ENCODE results near the gene MMAB.
"Not testable (repeated sequence)": the region's sequence is repeated elsewhere in the genome, so short reads cannot be mapped to it uniquely, and the experiment has no call there.

MMAB gene

DNA sequence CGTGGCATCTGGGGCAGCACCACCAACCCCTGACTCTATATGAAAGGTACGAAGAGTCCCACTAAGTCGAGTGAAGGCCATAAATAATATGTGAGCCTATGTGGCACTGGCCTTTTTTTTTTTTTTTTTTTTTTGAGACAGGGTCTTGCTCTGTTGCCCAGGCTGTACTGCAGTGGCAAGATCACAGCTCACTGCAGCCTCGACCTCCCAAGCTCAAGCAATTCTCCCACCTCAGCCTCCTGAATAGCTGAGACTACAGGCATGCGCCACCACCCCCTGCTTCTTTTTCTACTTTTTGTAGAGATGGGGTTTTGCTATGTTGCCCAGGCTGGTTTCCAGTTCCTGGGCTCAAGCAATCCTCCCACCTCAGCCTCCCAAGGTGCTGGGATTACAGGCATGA lies 28.8 kb upstream of the MMAB start:
- not testable (repeated sequence) for DNase-seq (ENCODE audit: low spot score)

DNA sequence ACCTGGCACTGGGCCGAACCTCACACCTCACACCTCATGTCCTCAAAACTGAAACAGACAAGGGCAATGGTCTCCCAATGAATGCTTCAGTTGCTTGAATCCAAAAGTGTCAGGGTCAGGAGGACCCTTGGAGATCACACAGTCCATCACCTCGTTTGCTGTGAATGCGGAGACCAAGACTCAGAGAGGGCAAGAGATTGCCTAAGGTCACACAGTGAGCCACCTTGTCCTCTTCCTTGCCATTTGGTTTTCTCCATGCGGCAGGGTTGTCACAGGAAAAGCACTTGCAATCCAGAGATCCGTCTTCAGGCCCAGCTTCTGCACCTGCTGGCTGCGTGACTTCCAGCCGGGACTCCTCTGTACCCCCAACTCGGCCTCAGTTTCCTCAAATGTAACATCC lies 28.3 kb upstream of the MMAB start:
- DNase-seq (ENCODE audit: low spot score), result no peak

DNA sequence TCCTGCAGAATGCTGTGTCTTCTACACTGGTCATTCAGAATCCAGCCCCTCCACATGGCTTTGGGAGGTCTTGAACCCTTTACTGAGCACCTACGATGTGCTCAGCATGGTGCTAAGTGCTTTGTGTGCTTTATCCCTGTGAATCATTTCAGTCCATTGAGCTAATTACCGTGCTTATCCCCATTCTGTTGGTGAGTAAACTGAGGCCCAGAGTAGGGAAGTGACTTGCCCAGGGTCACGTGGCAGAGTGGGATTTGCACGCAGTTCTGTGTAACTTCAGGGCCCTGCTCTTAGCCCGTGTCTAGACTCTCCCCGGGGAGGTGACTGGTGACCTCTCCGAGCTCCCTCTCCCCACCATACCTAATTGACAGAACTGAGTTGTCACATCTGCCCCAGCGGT lies 27.7 kb upstream of the MMAB start:
- DNase-seq (ENCODE audit: low spot score), result no peak

DNA sequence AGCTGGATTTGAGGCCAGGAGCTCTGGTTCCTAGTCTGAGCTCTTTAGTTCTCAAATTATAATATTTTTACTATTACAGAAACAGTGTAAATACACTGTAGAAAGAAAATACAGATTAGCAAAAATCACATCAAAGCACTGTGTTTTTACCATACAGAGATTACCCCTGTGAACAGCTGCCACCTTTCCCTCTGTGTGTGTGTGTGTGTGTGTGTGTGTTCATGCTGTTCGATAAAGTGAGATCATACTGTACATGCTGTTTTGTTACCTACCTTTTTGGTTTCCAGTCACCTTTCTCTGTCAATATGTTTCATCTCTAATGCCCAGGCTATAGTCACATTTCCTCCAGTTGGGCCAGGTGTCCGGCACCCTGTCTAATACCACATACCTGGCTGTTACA lies 27.2 kb upstream of the MMAB start:
- DNase-seq (ENCODE audit: low spot score), result no peak

DNA sequence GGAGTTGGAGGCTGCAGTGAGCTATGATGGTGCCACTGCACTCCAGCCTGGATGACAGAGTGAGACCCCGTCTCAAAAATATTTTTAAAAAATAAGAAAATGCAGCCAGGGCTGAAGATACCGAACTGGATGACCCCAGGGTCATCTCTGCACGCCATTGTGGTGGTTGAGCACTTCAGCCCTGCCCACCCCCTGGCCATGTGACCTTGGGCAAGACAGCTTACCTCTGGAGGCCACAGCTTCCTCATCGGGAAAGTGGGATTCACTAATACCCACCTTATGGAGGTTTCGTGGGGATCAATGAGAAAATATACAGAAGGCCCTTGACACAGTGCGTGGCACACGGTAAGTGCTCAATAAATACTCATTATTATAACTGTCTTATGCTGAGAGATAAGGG lies 25.8 kb upstream of the MMAB start:
- no peak for DNase-seq (ENCODE audit: low spot score)

DNA sequence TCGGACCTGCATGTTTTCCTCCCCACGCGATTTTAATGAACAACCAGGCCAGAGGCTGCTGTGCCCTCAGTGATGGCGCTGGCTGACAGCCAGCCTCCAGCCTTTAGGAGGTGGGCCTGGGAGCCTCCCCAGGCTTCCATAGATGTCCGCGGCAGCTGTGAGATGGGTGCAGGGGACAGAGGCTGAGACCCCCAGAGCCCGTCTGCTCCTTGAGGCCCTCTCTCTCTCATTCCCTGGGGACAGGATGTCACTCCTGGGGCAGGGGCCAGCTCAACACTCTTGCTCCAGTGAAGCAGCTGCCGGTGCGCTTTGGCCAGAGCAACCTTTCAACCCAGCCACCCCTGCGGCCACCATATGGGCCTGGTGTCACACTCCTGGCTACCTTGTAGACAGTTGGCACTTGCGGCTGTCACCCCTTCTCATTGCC lies 25.1 kb upstream of the MMAB start:
- DNase-seq (ENCODE audit: low spot score), result no peak

DNA sequence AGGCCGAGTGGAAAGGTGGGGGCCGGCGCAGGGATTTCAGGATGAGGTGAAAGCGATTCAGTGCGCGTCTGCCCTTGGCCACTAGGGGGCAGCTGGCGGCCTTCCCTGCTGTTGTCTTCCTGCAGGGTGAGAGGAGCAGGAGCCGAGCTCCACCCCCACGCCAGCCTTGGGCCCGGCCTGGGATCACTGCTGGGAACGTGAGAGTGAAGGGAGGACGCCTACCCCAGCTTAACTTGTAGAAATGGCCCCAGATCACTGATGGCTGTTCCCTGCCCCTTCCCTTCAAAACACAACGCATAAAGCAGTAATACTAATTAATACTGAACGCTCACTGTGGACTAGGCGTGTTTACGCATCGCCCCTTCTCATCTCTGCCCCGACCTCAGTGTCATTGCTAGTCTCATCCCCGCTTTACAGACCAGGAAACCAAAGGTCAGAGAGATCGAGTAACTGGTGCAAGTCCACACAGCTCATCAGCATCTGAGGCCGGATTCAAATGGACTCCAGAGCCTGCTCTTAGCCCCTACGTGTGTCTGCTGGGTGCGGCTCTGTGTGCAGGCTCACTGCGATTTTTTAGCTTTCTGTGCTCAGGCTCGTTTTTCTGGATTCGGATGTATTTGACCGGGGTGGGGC lies 24.6 kb upstream of the MMAB start:
- DNase-seq (ENCODE audit: low spot score), result peak; percentile 98

DNA sequence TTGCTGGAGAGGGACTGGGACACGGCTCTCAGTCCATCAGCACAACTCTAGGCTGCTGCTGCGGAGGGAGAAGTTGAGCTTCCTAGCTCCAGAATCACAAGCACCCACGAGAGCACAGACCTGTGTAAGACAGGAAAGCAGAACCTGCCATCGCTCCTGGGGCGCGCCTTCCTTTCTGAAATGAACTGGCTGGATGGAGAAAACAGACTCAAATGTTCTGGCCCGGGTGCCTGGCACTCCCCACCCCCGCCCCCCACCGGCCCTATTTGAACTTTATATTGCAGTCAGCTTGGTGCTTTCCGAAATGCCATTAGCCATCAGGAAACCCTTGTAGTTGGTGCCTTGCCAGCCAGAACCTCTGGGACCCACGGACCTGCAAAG lies 24.1 kb upstream of the MMAB start:
- no peak for DNase-seq (ENCODE audit: low spot score)

DNA sequence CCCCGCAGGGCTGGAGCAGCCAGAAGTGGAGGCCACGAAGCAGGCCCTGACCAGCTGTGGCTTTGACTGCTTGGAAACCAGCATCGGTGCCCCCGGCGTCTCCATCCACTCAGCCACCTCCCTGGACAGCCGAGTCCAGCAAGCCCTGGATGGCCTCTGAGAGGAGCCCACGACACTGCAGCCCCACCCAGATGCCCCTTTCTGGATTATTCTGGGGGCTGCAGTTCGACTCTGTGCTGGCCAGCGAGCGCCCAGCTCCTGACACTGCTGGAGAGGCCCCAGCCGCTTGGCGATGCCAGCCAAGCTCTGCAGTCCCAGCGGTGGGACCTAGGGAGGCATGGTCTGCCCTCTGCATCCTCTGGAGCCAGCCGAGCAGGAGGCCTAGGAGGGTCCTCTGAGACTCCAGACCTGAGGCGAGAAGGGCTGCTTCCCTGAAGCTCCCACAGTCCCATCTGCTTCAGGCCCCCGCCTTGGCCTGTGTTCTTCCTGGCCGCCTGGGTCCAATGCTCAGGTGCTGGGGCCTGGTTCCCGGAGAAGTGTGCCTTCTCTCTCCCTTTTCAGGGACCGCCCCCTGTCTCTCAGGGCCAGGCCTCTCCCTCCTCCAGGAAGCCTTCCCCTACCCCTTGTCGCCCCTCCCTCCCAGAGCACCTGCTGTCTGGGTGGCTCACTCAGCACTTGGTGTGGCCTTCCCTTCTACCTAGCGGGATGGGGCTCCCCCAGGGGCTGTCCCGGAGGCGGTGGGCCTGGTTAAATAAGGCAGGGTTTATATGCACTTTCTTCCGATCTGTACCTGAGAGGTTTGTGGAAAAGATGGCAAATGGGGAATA lies 23.3 kb upstream of the MMAB start:
- DNase-seq (ENCODE audit: low spot score), result no peak

DNA sequence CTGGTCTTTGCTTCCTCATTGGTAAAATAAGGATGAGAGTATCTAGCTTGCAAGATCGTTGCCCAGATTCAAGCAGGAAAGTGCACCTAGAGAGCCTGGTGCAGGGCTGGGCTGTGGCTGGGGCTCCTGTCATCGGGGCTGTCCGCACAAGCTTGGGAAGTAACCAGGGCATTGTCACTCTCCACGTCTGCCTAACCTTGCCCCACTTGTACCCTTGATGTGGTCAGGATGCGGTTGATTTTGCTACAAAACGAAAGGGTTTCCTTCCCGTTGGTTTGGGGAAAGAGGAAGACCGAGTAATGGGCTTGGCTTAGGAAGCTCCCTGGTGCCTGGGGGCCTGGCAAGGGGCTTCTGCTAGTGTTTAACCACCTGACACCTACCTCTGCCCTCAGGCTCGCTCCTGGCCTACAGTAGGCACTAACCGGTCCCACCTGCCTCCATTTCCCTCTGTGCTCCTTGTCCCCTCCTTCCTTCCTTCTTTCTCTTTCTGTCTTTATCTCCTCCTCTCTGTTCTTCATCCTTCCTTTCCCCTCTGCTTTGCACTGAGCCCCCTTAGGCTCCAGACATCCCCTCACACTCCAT lies 22.1 kb upstream of the MMAB start:
- no peak for DNase-seq (ENCODE audit: low spot score)

DNA sequence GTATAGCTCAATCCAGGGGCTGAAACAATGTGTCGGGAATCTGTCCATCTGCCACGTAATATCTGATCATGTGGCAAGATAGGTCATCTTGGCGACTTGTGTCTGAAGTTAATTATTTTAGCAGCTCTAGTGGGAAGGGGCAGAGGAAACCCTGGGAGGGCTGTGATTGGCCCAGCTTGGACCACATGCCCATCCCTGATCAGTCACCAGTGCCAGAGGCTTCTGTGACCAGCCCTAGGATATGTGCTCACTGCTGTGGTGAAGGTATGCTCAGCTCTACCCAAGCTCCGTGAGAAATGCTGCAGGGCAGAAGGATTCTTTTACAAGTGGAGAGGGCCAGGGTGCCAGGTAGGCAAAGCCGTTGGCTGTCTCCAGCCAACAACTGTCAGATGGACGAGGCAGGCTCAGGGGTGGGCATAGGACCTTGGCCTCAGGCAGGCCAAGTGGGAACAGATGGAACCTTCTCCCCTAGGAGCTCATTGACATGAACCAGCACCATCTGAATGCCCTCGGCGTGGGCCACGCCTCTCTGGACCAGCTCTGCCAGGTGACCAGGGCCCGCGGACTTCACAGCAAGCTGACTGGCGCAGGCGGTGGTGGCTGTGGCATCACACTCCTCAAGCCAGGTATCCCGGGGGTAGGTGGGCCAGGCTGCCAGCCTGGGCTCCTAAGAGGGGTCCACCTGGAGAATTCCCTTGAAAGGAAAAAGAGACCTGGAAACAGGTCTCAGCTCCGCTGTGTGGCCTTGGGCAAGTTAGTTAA lies 21.4 kb upstream of the MMAB start:
- no peak for DNase-seq (ENCODE audit: low spot score)

DNA sequence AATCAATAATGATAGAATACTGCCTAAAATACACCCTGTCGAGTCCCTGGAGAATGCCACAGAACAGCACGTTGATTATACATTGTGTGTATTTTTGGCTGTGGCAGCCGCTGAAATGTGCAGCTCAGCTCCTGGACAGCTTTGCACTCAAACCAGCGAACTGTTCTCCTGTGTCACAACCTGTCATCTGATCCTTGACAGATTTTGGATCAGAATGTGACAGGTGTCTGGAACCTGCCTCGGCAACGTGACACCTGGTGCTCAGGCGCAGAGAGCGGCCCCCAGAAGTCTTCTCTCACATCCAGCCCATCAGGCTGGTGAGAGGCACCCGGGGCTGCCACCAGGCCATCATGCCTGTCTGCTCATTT lies 19.6 kb upstream of the MMAB start:
- no peak for DNase-seq (ENCODE audit: low spot score)

DNA sequence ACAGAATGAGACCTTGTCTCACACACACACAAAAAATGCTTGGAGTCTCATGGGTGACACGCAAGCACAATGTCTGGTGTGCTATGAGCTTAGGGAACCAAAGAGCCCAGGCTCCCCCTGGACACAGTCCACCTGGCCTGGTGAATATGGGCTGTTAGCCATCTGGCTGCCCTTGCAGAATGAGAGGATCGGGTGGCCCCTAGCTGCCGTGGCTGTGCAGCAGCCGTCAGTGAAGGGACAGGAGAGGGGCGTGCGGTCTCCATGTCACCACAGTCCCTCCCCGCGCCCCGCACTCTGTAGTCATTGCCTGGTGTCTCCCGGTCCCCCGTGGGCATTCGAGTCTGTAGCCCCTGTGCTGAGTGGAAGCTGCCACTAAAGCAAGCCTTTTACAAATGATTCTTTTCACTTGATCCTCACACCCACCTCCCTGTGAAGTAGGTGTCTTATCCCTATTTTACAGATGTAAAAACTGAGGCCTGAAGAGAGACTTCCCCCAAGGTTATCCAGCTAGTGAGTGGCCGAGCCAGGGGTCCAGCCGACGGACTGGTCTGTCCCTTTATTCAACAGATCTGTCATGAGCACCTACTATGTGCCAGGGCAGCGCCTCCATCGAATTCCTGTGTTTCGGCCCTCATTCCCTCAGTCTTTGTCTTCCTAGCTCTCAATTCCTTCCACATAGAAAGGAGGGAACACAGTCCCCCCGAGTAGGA lies 19.0 kb upstream of the MMAB start:
- DNase-seq (ENCODE audit: low spot score), result no peak

DNA sequence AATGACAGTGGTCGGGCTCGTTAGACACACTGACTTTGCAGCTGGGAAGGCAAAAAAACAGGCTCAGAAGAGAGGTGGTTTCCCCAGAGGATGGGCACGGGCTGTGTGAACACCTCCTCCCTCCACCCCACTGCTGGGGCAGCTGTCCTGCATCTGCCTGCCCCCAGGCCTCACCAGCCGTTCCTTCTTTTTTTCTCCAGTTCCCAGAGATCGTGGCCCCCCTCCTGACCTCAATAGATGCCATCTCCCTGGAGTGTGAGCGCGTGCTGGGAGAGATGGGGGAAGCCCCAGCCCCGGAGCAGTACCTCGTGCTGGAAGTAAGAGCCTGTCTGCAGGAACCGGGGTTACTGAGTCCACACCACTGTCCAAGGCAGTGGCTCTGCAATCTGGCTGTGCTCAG lies 17.7 kb upstream of the MMAB start:
- no peak for DNase-seq (ENCODE audit: low spot score)

DNA sequence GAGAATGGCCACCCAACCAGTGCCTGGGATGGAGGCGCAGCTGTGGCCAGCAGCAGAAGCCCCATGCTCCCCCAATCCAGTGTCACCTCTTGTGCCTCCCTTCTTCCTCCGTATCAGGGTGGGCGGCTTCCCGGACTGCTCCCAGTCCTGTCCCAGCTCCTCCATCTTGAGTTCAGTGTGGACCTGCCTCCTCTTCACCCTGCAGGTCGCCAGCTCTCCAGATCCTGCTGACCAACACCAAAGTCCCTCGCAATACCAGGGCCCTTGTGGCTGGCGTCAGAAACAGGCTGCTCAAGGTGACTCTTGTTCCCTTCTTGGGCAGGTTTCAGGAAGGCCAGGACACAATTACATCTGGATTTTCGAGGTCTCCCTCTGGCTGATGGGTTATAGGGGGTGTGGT lies 17.3 kb upstream of the MMAB start:
- DNase-seq (ENCODE audit: low spot score), result no peak

DNA sequence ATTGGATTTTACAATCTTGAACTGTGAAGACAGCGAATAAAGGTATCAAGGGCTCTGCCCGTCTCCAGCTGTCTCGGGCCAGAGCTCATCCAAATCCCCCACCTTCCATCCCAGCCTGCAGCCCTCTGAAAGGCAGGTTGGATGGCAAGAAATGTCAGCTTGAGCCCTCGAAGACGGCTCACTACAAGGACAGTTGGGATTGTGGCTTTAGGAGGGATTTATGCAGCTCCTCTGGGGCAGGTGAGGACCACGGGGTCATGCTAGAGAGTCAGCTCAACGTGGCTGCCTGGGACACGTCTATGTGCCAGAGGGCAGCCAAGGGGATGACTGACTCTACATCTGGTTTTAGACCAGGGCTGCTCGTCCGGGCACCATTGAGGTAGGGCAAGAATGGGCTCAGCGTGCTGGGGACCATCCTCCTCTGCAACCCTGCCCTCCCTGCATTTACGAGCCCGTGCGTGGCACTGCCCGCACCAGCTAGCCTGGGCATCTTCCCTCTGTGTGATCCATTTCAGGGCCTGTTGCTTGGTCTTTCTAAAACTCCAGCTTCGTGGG lies 16.5 kb upstream of the MMAB start:
- no peak for DNase-seq (ENCODE audit: low spot score)

DNA sequence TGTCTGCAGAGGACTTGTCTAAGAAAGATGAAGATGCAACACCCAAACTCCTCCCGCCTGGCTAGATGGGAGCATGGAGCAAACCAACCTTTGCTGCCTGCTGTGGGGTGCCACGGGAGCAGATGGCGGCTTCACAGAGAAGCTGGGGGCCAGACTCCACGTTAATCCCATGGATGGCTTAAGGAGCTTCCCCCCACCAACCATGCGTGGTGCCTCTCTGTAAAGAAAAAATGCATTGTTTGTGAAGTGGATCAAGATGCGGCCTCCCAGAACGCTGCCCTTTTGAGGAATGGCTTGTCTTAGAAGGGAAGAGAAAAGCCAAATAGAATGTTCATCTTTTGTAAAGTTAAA lies 15.9 kb upstream of the MMAB start:
- DNase-seq (ENCODE audit: low spot score), result no peak

DNA sequence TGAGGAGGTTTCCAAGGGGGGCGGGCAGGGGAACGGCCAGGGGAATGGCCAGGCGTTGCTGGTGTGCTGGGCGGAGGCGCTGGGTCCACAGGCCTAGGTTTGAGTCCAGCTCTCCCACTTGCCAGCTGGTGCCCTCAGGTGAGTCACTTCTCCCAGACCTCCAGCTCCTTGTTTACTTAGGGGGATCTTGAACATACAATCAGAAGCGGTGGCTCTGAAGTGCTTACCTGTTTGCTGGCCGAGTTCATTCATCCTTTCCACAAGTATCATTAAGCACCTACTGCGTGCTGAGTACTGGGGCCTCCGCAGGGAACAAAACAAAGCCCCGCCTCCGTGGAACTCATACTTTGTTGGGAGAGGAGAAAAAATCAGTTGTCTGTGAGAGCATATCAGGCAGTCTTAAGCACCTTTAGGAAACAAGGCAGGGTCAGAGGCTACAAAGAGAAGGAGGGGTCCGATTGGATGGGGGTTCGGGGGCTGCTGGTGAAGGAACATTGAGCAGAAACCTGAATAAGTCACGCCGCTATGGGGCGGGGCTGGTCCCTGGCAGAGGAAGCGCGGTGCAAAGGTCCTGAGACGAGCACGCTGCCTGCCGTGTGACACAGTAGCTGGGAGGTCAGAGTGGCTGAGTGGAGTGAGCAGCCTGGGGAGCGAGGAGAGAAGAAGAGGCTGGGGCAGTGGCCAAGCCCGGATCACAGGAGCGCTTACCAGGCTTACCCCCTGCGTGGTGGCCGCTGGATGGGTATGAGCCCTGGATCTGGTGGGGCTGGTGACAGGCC lies 15.3 kb upstream of the MMAB start:
- DNase-seq (ENCODE audit: low spot score), result no peak

DNA sequence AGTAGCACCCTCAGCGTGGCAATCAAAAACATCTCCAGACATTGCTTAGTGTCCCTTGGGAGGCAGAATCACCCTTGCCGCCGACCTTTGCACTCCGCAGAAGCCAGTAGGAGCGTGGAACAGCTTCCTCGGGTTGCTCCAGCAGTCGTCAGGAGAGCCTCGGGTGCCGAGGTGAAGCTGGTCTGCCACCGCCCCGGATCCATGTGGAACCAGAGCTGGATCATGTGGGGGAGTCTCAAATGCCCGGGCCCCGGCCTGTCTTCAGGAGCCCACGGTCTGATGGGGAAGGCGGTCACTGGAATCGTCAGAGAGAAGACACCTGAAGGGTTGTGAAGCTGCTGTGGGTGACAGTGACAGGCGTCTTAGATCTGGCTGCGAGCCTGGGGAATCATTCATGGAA lies 14.6 kb upstream of the MMAB start:
- DNase-seq (ENCODE audit: low spot score), result no peak

DNA sequence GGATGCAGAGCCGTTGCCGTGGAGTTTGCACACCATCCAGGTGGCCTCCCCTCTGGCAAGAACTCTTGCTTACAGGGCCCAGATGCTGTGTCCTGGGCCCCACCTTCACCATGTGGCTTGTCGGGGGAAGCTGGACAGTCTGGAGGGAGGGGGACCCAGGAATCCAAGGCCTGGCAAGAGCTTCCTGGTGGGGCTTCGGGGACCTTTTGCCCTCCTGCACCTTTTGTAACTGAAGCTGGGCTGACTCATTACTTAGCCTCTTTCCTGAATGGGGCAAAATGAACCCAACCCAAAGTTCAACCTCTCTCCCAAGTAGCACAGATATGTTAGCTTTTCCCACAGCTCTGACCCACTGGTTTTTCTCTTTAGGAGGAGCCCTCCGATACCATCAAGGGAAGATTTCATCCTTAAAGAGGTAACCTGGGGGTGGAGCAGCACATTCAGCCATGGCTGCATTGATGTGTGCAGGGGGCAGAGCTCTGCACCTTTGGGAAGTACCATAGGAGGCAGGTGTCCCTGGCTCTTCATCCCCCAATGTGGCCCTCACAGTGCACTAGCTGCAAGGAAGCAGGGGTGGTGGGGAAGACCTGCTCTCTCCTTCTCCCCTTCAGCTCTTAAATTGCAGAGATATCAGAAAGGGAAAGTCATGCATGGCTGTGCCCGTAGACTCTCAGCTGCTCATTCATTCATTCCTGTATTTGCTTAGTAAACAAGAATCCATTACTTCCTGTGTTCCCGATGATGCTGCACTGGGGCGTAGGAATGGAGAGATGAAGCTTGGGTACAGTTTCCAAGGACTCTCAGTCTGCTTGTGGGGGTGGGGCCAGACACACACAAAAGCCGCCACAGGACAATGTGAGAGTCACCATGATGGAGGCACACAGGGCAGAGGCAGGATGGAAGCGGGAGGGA lies 13.3 kb upstream of the MMAB start:
- no peak for DNase-seq (ENCODE audit: low spot score)
